K562 (cell line): ENCODE results near the gene GORASP2. TPM values are rescaled to one million over a fixed set of nuclear protein-coding genes. Genes with fewer than 3 reads are reported as not detected.
A peak's percentile ranks its signal among the peaks of the same experiment; 100 is the strongest.

Experiments
- ARHGAP35 ChIP-seq: fragments of 450-650 bp; IDR thresholded peaks from 2 replicates; pipeline ENCODE4 v1.6.1; 2018; ENCODE audit not compliant: partially characterized antibody
- ATF3 ChIP-seq, 2 experiments: fragments of 450-650 bp in 1 of 2; sonication (generic) in 1 of 2; formaldehyde crosslinking in 1 of 2; IDR thresholded peaks in 1 of 2; conservative IDR thresholded peaks in 1 of 2; 2 replicates each; pipeline versions ENCODE4 v1.6.1 to v1.8.1; 2016 to 2023; ENCODE audit warnings: mild to moderate bottlenecking in 2 of 2, moderate library complexity in 2 of 2, inconsistent platforms in 1 of 2, missing genetic modification reagents in 1 of 2
- ATF7 ChIP-seq: fragments of 450-650 bp; IDR thresholded peaks from 2 replicates; pipeline ENCODE4 v1.7.1; 2014; ENCODE audit warnings: mild to moderate bottlenecking, moderate library complexity
- CC2D1A ChIP-seq: fragments of 450-650 bp; IDR thresholded peaks from 2 replicates; pipeline ENCODE4 v1.6.1; 2017; ENCODE audit warnings: mild to moderate bottlenecking
- DNMT1 ChIP-seq: fragments of 450-650 bp; IDR thresholded peaks from 2 replicates; pipeline ENCODE4 v1.6.1; 2016; ENCODE audit warnings: antibody characterized with exemption, mild to moderate bottlenecking
- DPF2 ChIP-seq: fragments of 450-650 bp; IDR thresholded peaks from 2 replicates; pipeline ENCODE4 v1.6.1; 2016
- EHMT2 ChIP-seq: fragments of 450-650 bp; IDR thresholded peaks from 2 replicates; pipeline ENCODE4 v1.6.1; 2018; ENCODE audit warnings: antibody characterized with exemption
- HMGXB4 ChIP-seq: sonication (generic); formaldehyde crosslinking; IDR thresholded peaks from 2 replicates; pipeline ENCODE4 v1.8.1; 2023; ENCODE audit warnings: mild to moderate bottlenecking, missing genetic modification reagents
- IFI16 ChIP-seq: fragments of 250-450 bp; sonication (Bioruptor Pico); IDR thresholded peaks from 2 replicates; pipeline ENCODE4 v2.1.2; 2022; ENCODE audit warnings: mild to moderate bottlenecking, inconsistent platforms
- ILF3 ChIP-seq: fragments of 450-650 bp; IDR thresholded peaks from 2 replicates; pipeline ENCODE4 v1.6.1; 2018; ENCODE audit warnings: antibody characterized with exemption, mild to moderate bottlenecking, moderate library complexity, borderline replicate concordance
- KLF13 ChIP-seq: fragments of 450-650 bp; IDR thresholded peaks from 2 replicates; pipeline ENCODE4 v1.6.1; 2016; ENCODE audit warnings: missing genetic modification characterization, low read depth, mild to moderate bottlenecking, missing compliant biosample characterization, moderate library complexity, borderline replicate concordance
- SMAD3 ChIP-seq: fragments of 450-650 bp; formaldehyde crosslinking; conservative IDR thresholded peaks from 2 replicates; pipeline ENCODE4 v1.4.0; 2020; ENCODE audit warnings: mild to moderate bottlenecking
- TCF15 ChIP-seq: fragments of 250-450 bp; sonication (Bioruptor Pico); IDR thresholded peaks from 2 replicates; pipeline ENCODE4 v1.8.0; 2022; ENCODE audit warnings: moderate library complexity, mild to moderate bottlenecking, inconsistent platforms
- THRB ChIP-seq: fragments of 450-650 bp; formaldehyde crosslinking; conservative IDR thresholded peaks from 2 replicates; pipeline ENCODE4 v1.4.0; 2022; ENCODE audit warnings: mild to moderate bottlenecking, missing genetic modification characterization
- TSHZ1 ChIP-seq: fragments of 250-450 bp; sonication (Bioruptor Pico); IDR thresholded peaks from 2 replicates; pipeline ENCODE4 v1.4.0; 2020; ENCODE audit warnings: mild to moderate bottlenecking, moderate library complexity
- ZC3H11A ChIP-seq: IDR thresholded peaks from 2 replicates; pipeline ENCODE4 v1.6.1; 2012; ENCODE audit warnings: low read depth, low read length, improper control_type of control experiment
- ZNF699 ChIP-seq: fragments of 250-450 bp; sonication (Bioruptor Pico); IDR thresholded peaks from 2 replicates; pipeline ENCODE4 v1.8.0; 2021; ENCODE audit warnings: mild to moderate bottlenecking, moderate library complexity; ENCODE audit not compliant: insufficient replicate concordance
- polyA plus RNA-seq, 8 experiments: library from polyadenylated mRNA; depleted of rRNA in 4 of 8; stranded (reverse) in 5 of 8; unstranded in 3 of 8; fragments of >200 nt; fragmentation: Nextera tagmentation in 2 of 8; fragmentation: Illumina TruSeq in 1 of 8; extraction: Ambion mirVana in 2 of 8; extraction: Trizol in 1 of 8; gene quantifications; 2 replicates each; pipeline versions ENCODE4 v1.2.1 to v1.2.3, GENCODE V29; 2011 to 2014; ENCODE audit warnings: inconsistent platforms in 1 of 8, missing spikeins in 1 of 8
- total RNA-seq, 7 experiments: library from RNA; depleted of rRNA in 6 of 7; stranded (reverse); fragments of >200 nt in 6 of 7; fragmentation: Illumina TruSeq in 2 of 7; extraction: Trizol in 2 of 7; gene quantifications; 2 replicates each; pipeline versions ENCODE4 v1.2.1 to v1.2.3, GENCODE V29; 2011 to 2021; ENCODE audit warnings: low replicate concordance in 1 of 7

The GORASP2 gene
- total and polyA plus RNA-seq, 9 of the 15 experiments (the other 6 are each of a cell fraction or from before 2014, with no cell fraction given): 27.4 to 180 (median 59.6) TPM

- TF ChIP-seq ATF7: peak; percentile 29; the same call in 1 of the 2 replicates
- 0 out of 2 replicates have a peak, but pooled peaks have one; percentile 12 for TF ChIP-seq THRB
- TF ChIP-seq TSHZ1: no peak
- TF ChIP-seq ATF3 (IDR thresholded peaks at IDR 0.05): peak; percentile 73; the same call in 1 of the 2 replicates
- no peak for TF ChIP-seq ATF3 (CRISPR knock-in tag; conservative IDR thresholded peaks at IDR 0.05)
- TF ChIP-seq KLF13 (tag): no peak
- TF ChIP-seq CC2D1A: no peak
- no peak for TF ChIP-seq TCF15
- TF ChIP-seq ILF3: no peak
- TF ChIP-seq DPF2: no peak
- TF ChIP-seq DNMT1: no peak
- TF ChIP-seq EHMT2: 0 out of 2 replicates have a peak, but pooled peaks have one; percentile 50
- no peak for TF ChIP-seq SMAD3
- TF ChIP-seq ZC3H11A: no peak
- no peak for TF ChIP-seq ZNF699 (CRISPR knock-in tag)
- no peak for TF ChIP-seq HMGXB4 (CRISPR knock-in tag)
- TF ChIP-seq ARHGAP35: peak; percentile 34
- no peak for TF ChIP-seq IFI16 (CRISPR knock-in tag)
These were observed 2.2 kb upstream of the GORASP2 start (continued) for GRCh38 chr2:170926743-170927297.
